GM21367 (cell line): ENCODE measurements around the gene ZBTB4.

ENCODE experiments used
- ATAC-seq: cut with Tn5 transposase; IDR thresholded peaks from one replicate; pipeline ENCODE4 v1.9.1; 2021; ENCODE audit not compliant: unreplicated experiment

ZBTB4 gene

GRCh38 chr17:7426896-7427489 lies 52.4 kb downstream of the ZBTB4 start:
- ATAC-seq: no peak

- no peak for ATAC-seq
These were observed 53.1 kb downstream of the ZBTB4 start for GRCh38 chr17:7426203-7426863.

GRCh38 chr17:7425756-7426155 lies 53.7 kb downstream of the ZBTB4 start:
- ATAC-seq: no peak

GRCh38 chr17:7425316-7425715 lies 54.1 kb downstream of the ZBTB4 start, which contains the start of gene SPEM2:
Gene SPEM2, plus strand, starts transcription at chr17:7425616. Its CDS starts 73 bp downstream, at chr17:7425689.
- ATAC-seq: no peak

- no peak for ATAC-seq
These were observed 55.8 kb downstream of the ZBTB4 start for GRCh38 chr17:7423679-7424078.

GRCh38 chr17:7421186-7421585 lies 58.2 kb downstream of the ZBTB4 start:
- ATAC-seq: no peak

GRCh38 chr17:7419819-7420610 lies 59.4 kb downstream of the ZBTB4 start, which contains the start of gene SPEM1:
Gene SPEM1, plus strand, starts transcription at chr17:7420324. Its CDS starts 61 bp downstream, at chr17:7420385.
- no peak for ATAC-seq

GRCh38 chr17:7418472-7419152 lies 60.8 kb downstream of the ZBTB4 start:
- ATAC-seq: no peak

- ATAC-seq: no peak
These were observed 62.3 kb downstream of the ZBTB4 start for GRCh38 chr17:7417056-7417655.

- ATAC-seq: no peak
These were observed 63.1 kb downstream of the ZBTB4 start for GRCh38 chr17:7416323-7416722.

- no peak for ATAC-seq
These were observed 63.6 kb downstream of the ZBTB4 start for GRCh38 chr17:7415784-7416183.

- no peak for ATAC-seq
These were observed 64.6 kb downstream of the ZBTB4 start for GRCh38 chr17:7414837-7415236.

- ATAC-seq: no peak
These were observed 66.0 kb downstream of the ZBTB4 start for GRCh38 chr17:7413346-7413985.

- ATAC-seq: no peak
These were observed 68.0 kb downstream of the ZBTB4 start for GRCh38 chr17:7411427-7411750.

- no peak for ATAC-seq
These were observed 68.6 kb downstream of the ZBTB4 start for GRCh38 chr17:7410634-7411426.

GRCh38 chr17:7409716-7410115 lies 69.7 kb downstream of the ZBTB4 start:
- ATAC-seq: no peak
